GM13977 (cell line): ENCODE data around the gene TMOD1.

Experiments used
- DNase-seq: peaks from one replicate; pipeline ENCODE4 v3.0.0; 2012; ENCODE audit warnings: low spot score
- CTCF ChIP-seq: IDR thresholded peaks from 2 replicates; pipeline ENCODE4 v1.5.1; 2012; ENCODE audit warnings: mild to moderate bottlenecking, control low read depth; ENCODE audit not compliant: insufficient read depth; ENCODE audit errors: extremely low read depth, missing control alignments
- in situ Hi-C: fragments of 300-500 bp; cut with MboI; formaldehyde crosslinking; loops from one replicate; pipeline ENCODE4 v1.12.0; 2022; ENCODE audit warnings: low sequenced_read_pairs, low pct_unique_long_range_greater_than_20kb, mixed read lengths, inconsistent platforms; ENCODE audit not compliant: unreplicated experiment

TMOD1 gene

GRCh38 chr9:97534185-97534584 is 32.7 kb downstream of the TMOD1 start:
- in situ Hi-C loops, result no loop called here
- TF ChIP-seq CTCF, result no peak
- DNase-seq, result no peak

- DNase-seq, result no peak
- no peak for TF ChIP-seq CTCF
- in situ Hi-C loops, result no loop called here
These were observed 33.6 kb downstream of the TMOD1 start for GRCh38 chr9:97534961-97535594.

GRCh38 chr9:97535771-97536170 is 34.3 kb downstream of the TMOD1 start:
- in situ Hi-C loops, result no loop called here
- no peak for DNase-seq
- no peak for TF ChIP-seq CTCF

- in situ Hi-C loops, result no loop called here
- no peak for TF ChIP-seq CTCF
- no peak for DNase-seq
These were observed 35.0 kb downstream of the TMOD1 start for GRCh38 chr9:97536480-97536879.

- TF ChIP-seq CTCF, result no peak
- in situ Hi-C loops, result no loop called here
- DNase-seq, result no peak
These were observed 42.1 kb downstream of the TMOD1 start for GRCh38 chr9:97543561-97543960.

GRCh38 chr9:97545486-97545885 is 44.0 kb downstream of the TMOD1 start:
- in situ Hi-C loops, result no loop called here
- no peak for TF ChIP-seq CTCF
- no peak for DNase-seq
